Gastroesophageal sphincter (tissue), 3 donors: ENCODE results near the gene RANBP2.
"Not testable (repeated sequence)": the region's sequence is repeated elsewhere in the genome, so short reads cannot be mapped to it uniquely, and the experiment has no call there.

Experiments used
- CTCF ChIP-seq, 4 experiments: fragments of 200-600 bp in 2 of 4; fragments of 450-650 bp in 2 of 4; sonication (generic) in 1 of 4; IDR thresholded peaks; one replicate each; pipeline ENCODE4 v1.5.1; 2017 to 2019; ENCODE audit warnings: antibody characterized with exemption in 4 of 4, mild to moderate bottlenecking in 2 of 4, moderate library complexity in 2 of 4
- EP300 ChIP-seq: sonication (generic); formaldehyde crosslinking; IDR thresholded peaks from one replicate; pipeline ENCODE4 v1.6.1; 2017; ENCODE audit warnings: antibody characterized with exemption, mild to moderate bottlenecking
- POLR2A ChIP-seq, 2 donors: fragments of 450-650 bp; IDR thresholded peaks; one replicate each; pipeline ENCODE4 v1.6.1; 2017; ENCODE audit warnings: antibody characterized with exemption in 2 of 2, mild to moderate bottlenecking in 2 of 2, moderate library complexity in 1 of 2
- POLR2AphosphoS5 ChIP-seq: sonication (generic); formaldehyde crosslinking; IDR thresholded peaks from one replicate; pipeline ENCODE4 v1.6.1; 2017; ENCODE audit warnings: antibody characterized with exemption

GRCh38 chr2:108670282-108670681 is 49.0 kb upstream of the RANBP2 start:
- not testable (repeated sequence) for TF ChIP-seq CTCF (IDR thresholded peaks at IDR 0.05); EP300; POLR2AphosphoS5; POLR2A (IDR thresholded peaks at IDR 0.05)
